ENCODE measurements around the gene CACNA2D1. TPM values are rescaled to one million over a fixed set of nuclear protein-coding genes. Genes with fewer than 3 reads are reported as not detected.

CACNA2D1 gene
- total and polyA plus RNA-seq, 9 of the 15 experiments (the other 6 are each of a cell fraction or from before 2014, with no cell fraction given), result 0.49 TPM; not detected in 8

DNA sequence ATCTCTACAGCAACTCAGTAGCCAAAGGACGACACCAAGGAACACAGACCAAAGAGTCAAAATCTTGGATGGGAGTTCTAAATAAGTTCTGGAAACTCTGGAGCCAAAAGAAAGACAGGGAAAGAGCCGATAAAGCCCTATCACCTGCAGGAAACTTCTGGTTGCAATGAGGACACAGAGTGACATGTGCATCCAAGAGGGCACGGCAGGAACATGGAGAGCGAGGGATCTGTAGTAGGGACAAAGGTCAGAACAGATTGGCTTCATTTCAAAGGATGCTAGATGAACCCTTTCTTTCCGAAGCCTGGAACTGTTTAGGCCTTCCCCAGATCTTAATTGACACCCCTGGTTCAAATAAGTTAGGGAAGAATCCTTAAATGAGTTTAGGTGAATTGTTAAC is 39.5 kb downstream of the CACNA2D1 start:
- Histone ChIP-seq H4K20me1 (replicated peaks; ENCODE audit: control insufficient read depth, insufficient read depth, low read length) (no peaks in the 10 kb centered on the region), H3K79me2 (ENCODE audit: control insufficient read depth, insufficient read depth, low read length) (no peaks in the 10 kb centered on the region), H3K4me2 (ENCODE audit: insufficient read depth, low read length) (no peak overlapping the region), H3K27ac (ENCODE audit: extremely low read depth, low read depth, low read length) (no peak overlapping the region), H3K27me3 (ENCODE audit: control insufficient read depth in 2 of 2, insufficient read depth in 2 of 2, low read length in 2 of 2) (no peaks in the 10 kb centered on the region), H3K9me3 (replicated peaks; ENCODE audit: control insufficient read depth, insufficient read depth, low read depth, low read length) (no peaks in the 10 kb centered on the region), H2AFZ (ENCODE audit: low read depth, low read length) (no peak overlapping the region), H3K9ac (ENCODE audit: insufficient read depth in 1 of 2, low read depth in 2 of 2, low read length in 2 of 2) (no peak overlapping the region), H3K4me3 (no peak overlapping the region), H3K36me3 (ENCODE audit: control insufficient read depth, insufficient read depth, low read length) (no peaks in the 10 kb centered on the region), H3K9me1 (ENCODE audit: control insufficient read depth, insufficient read depth, low read length) (no peaks in the 10 kb centered on the region), H3K4me1 (replicated peaks in 1 of 2; ENCODE audit: control insufficient read depth in 2 of 2, insufficient read depth in 2 of 2, low read length in 2 of 2) (no peaks in the 10 kb centered on the region)
- POLR2A ChIA-PET, result interaction anchor here (0.5 kb wide), 1 partner anchor 12 kb away, joined by 3 read pairs; no protein-coding TSS in a partner anchor
- WGBS (ENCODE audit: insufficient coverage, low coverage, missing lambda C conversion rate), result 1% methylated on average over 5 of the region's 5 CpGs
- DNase-seq (ENCODE audit: extremely low read depth in 1 of 4, low spot score in 3 of 4) (no peak), FAIRE-seq (no peak), ATAC-seq (no peak)
- in situ Hi-C loops (cut with MboI) (no loop called here), intact Hi-C loops (cut with micrococcal nuclease) (no loop called here)
- BruUV-seq (replicated peaks), result no TSS peak
- CTCF ChIA-PET (ENCODE audit: low intra/inter-chr PET ratio), result no interaction called here
- TF ChIP-seq MBD1 (CRISPR knock-in tag; IDR thresholded peaks at IDR 0.05) (no peak), RBM15 (IDR thresholded peaks at IDR 0.05; ENCODE audit: insufficient read depth, low read length) (no peak), NEUROD1 (IDR thresholded peaks at IDR 0.05; ENCODE audit: borderline replicate concordance, low read depth, low read length, partially characterized antibody) (no peak), SMAD3 (CRISPR knock-in tag; conservative IDR thresholded peaks at IDR 0.05) (no peak), KDM2B (CRISPR knock-in tag; IDR thresholded peaks at IDR 0.05) (no peak), TCF15 (CRISPR knock-in tag; IDR thresholded peaks at IDR 0.05) (no peak), ZBTB43 (CRISPR knock-in tag; IDR thresholded peaks at IDR 0.05) (no peak), ZSCAN32 (CRISPR knock-in tag; IDR thresholded peaks at IDR 0.05) (no peak), MTF1 (CRISPR knock-in tag; IDR thresholded peaks at IDR 0.05; ENCODE audit: borderline replicate concordance) (no peak)
- TF ChIP-seq, protein P1, sequence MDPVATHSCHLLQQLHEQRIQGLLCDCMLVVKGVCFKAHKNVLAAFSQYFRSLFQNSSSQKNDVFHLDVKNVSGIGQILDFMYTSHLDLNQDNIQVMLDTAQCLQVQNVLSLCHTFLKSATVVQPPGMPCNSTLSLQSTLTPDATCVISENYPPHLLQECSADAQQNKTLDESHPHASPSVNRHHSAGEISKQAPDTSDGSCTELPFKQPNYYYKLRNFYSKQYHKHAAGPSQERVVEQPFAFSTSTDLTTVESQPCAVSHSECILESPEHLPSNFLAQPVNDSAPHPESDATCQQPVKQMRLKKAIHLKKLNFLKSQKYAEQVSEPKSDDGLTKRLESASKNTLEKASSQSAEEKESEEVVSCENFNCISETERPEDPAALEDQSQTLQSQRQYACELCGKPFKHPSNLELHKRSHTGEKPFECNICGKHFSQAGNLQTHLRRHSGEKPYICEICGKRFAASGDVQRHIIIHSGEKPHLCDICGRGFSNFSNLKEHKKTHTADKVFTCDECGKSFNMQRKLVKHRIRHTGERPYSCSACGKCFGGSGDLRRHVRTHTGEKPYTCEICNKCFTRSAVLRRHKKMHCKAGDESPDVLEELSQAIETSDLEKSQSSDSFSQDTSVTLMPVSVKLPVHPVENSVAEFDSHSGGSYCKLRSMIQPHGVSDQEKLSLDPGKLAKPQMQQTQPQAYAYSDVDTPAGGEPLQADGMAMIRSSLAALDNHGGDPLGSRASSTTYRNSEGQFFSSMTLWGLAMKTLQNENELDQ (CRISPR knock-in tag; IDR thresholded peaks at IDR 0.05; ENCODE audit: borderline replicate concordance), result no peak
- TF ChIP-seq, protein P2, sequence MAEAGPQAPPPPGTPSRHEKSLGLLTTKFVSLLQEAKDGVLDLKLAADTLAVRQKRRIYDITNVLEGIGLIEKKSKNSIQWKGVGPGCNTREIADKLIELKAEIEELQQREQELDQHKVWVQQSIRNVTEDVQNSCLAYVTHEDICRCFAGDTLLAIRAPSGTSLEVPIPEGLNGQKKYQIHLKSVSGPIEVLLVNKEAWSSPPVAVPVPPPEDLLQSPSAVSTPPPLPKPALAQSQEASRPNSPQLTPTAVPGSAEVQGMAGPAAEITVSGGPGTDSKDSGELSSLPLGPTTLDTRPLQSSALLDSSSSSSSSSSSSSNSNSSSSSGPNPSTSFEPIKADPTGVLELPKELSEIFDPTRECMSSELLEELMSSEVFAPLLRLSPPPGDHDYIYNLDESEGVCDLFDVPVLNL (CRISPR knock-in tag; IDR thresholded peaks at IDR 0.05; ENCODE audit: low read depth), result no peak
- TF ChIP-seq, protein P3, sequence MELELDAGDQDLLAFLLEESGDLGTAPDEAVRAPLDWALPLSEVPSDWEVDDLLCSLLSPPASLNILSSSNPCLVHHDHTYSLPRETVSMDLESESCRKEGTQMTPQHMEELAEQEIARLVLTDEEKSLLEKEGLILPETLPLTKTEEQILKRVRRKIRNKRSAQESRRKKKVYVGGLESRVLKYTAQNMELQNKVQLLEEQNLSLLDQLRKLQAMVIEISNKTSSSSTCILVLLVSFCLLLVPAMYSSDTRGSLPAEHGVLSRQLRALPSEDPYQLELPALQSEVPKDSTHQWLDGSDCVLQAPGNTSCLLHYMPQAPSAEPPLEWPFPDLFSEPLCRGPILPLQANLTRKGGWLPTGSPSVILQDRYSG (tag; conservative IDR thresholded peaks at IDR 0.05; ENCODE audit: low read depth), result no peak

Measured in K562 (cell line).